GM03348 (cell line): ENCODE results near the gene CFAP299.
"Not testable (repeated sequence)": the region's sequence is repeated elsewhere in the genome, so short reads cannot be mapped to it uniquely, and the experiment has no call there.

Experiments
- DNase-seq: peaks from one replicate; pipeline ENCODE4 v3.0.0; 2012; ENCODE audit warnings: low spot score

Gene CFAP299

DNA sequence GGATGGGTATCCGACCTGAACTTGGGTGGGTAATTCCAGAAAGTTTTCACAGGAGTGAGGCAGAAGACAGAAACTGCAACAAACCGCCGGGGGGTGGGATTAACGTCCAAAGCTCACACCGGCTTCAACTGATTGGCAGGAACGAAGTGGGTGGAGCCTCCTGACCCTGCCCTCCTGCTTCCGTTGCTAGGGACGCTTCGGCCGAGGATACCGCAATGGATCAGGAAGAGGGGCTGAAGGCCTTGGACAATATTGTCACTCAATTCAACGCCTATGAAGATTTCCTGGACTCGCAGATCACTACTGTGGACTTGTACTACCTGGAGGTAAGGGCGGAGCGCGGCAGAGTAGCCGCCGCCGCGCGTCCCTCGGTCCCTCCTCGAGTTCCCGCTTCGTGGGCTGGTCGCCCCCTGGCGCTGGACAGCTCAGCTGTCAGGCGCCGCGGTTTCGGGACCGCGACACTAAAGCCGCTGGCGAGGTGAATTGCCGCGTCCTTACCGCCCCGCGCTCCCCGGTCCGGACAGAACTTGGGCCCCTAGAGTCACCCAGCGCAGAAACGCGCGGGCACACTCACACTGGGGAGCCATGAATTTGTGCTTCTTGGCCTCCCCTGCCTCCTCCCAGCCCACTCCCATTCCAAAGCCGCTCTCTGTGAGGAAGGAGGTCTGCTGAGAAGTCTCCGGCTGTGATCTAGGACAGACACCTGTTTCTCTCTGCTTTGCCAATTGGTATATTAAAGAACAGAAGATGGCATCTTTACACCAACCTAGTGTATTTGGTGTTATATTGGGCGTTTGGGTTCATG is at the start of gene CFAP299:
Gene CFAP299, plus strand, starts transcription at position 177 of the 805 bp plus-strand sequence.
- peak; percentile 95 for DNase-seq

DNA sequence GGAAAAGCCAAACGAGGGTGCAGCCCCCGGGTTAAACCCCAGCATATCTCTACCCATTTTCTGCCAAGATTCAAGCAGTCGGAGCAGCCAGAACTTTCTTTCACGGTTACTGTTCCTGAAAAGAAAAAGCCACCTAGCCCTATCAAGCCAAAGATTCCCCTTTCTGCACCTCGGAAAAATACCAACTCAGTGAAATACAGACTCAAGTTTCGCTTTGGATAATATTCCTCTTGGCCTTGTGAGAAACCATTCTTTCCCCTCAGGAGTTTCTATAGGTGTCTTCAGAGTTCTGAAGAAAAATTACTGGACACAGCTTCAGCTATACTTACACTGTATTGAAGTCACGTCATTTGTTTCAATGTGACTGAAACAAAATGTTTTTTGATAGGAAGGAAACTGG is 49.1 kb upstream of the CFAP299 start:
- DNase-seq, result no peak

- DNase-seq, result not testable (repeated sequence)
These were observed 44.9 kb upstream of the CFAP299 start for GRCh38 chr4:80290665-80291064.

- no peak for DNase-seq
These were observed 41.3 kb upstream of the CFAP299 start for GRCh38 chr4:80294206-80294605.

GRCh38 chr4:80295336-80295735 is 40.2 kb upstream of the CFAP299 start:
- DNase-seq, result no peak

- DNase-seq, result no peak
These were observed 39.7 kb upstream of the CFAP299 start for GRCh38 chr4:80295826-80296225.

DNA sequence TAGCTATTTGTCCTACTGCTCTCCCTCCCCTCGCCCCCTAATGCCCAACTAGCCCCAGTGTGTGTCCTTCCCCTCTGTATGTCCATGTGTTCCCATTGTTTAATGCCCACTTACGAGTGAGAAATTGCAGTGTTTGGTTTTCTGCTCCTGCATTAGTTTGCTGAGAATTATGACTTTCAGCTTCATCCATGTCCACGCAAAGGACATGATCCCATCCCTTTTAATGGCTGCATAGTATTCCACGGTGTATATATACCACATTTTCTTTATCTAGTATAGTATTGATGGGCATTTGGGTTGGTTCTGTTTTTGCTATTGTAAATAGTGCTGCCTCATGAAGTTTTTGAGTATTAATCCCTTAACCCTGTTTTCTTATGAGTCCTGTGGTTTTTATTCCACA is 33.6 kb upstream of the CFAP299 start:
- no peak for DNase-seq

DNA sequence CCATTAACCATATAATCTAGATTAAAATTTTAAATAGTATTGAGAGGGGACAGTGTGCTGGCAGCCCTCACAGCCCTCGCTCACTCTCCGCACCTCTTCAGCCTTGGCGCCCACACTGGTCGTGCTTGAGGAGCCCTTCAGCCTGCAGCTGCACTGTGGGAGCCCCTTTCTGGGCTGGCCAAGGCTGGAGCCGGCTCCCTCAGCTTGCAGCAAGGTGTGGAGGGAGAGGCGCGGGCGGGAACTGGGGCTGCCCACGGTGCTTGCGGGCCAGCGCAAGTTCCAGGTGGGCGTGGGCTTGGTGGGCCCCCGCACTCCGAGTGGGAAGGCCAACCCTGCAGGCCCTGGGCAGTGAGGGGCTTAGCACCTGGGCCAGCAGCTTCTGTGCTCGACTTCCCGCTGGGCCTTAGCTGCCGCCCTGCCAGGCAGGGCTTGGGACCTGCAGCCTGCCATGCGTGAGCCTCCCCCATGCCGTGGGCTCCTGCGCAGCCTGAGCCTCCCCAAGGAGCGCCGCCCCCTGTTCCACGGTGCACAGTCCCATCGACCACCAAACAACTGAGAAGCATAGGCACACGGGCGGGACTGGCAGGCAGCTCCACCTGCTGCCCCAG is 32.8 kb upstream of the CFAP299 start:
- DNase-seq, result no peak

GRCh38 chr4:80305466-80305865 is 30.1 kb upstream of the CFAP299 start:
- peak; percentile 67 for DNase-seq

DNA sequence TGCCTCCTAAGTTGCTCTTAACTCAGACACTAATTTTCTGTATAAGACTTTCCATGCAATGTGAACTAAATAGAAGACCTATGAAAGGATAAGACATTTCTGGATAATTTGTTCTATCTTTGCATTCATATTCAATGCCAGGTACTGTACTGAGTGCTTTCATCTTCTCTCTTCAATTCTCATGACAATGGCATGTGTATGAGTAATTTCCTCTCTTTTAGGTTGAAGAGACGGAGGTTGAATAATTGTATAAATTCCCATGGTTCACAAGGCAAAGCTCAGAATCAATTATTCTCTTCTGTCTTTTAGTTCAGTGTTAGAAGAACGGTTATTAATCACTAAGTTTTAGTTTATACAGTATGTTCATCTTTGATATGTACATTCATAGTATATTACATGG is 29.3 kb upstream of the CFAP299 start:
- no peak for DNase-seq

DNA sequence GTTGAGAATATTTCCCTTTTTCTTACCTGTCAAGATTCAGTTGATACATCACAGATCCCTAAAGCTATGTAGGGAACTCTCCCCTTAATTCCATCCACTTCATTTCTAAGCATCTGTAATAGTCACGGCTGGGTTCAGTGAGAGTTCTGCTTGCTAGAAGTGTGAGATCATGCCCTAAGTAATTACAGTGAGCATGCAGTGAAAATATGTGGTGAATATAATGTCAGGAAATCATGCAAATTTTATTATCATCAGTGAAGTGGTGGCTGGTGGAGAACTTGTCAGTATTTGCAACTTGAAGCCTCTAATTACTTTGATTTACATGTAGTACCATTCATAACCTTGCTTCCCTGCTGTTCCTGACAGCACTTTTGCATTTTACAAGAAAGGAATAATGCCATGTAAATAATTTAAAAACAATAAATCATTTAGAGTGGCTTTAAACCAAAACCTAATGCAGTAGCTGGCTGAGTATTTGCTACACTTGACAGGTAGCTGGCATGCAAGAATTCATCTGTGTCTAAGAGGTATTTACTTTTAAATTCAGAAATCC is 28.3 kb upstream of the CFAP299 start:
- peak; percentile 24 for DNase-seq

- DNase-seq, result peak; percentile 47
These were observed 27.6 kb upstream of the CFAP299 start for GRCh38 chr4:80307774-80308465.

- DNase-seq, result no peak
These were observed 27.1 kb upstream of the CFAP299 start for GRCh38 chr4:80308466-80308822.

DNA sequence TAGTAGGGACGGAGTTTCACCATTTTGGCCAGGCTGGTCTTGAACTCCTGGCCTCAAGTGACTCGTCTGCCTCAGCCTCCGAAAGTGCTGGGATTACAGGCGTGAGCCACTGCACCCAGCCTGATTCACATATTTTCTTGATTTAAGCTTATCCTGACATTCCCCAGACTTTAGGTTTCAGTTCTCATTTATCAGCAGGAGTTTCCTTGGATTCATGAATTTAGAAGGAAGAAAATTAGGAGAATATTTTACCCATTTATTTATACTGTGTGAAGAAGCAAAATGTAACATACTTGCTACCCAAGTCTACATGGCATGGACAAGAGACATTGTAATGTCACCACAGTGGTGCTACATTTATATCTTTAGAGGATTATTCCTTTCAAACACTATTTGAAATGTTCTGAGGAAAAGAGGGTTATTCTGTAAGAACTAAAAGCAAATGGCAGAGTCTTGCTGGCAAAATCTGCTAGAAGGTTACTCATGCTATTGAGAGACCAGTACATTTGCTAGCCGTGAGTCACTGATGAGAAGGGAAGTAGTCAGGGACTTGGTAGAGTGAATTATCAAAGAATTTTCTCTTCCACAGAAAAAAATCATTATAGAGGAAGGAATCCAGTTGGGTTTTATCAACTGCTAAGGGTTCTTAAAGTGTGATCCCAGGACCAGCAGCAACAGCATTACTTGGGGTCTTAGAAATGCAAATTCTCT is 26.1 kb upstream of the CFAP299 start:
- peak; percentile 78 for DNase-seq

DNA sequence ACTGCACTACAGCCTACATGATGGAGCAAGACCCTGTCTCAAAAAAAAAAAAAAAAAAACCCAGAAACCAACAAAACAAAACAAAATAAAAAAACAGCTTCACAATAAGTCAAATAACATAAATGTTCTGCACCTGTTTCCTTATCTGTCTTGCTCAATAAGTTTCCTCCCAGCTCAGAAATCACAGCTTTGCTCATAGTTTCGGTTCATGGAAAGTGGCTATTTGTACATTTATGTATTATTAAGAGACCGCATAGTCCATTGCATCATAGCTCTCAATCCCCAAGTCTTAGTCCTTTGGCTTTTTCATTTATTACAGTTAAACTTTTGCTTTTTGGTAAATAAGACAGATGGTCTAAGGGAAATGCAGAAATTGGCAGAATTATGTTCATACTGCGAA is 24.4 kb upstream of the CFAP299 start:
- DNase-seq, result no peak

DNA sequence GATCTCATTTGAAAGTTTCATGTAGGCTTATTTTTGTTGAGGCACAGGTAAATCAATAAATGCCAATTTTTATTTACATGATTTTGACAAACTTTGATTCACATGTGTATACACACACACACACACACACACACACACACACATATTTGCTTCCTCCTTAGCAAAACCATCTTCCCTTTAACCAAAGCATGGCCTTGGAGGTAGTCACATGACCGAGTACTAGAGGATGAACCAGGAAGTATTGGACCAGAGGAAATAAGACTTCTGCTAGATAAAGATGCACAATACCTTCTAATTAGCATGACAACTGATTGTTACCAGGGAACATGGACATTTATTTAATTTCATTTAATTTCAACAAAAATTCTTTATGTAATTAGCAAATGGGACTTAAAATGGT is 23.4 kb upstream of the CFAP299 start:
- no peak for DNase-seq

GRCh38 chr4:80313627-80314026 is 21.9 kb upstream of the CFAP299 start:
- DNase-seq, result no peak

DNA sequence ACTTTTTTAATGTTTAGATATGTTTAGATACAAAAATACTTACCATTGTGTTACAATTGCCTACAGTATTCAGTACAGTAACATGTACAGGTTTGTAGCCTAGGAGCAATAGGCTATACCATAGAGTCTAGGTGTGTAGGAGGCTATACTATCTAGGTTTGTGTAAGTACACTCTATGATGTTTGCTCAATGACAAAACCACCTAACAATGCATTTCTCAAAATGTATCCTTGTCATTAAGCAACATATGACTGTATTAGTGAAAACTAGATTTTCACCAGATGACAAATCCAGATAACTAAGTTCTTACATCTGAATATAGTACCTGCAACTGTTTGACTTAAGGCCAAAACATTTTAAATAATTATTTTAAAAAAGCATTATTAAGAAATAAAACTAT is 19.7 kb upstream of the CFAP299 start:
- DNase-seq, result not testable (repeated sequence)

DNA sequence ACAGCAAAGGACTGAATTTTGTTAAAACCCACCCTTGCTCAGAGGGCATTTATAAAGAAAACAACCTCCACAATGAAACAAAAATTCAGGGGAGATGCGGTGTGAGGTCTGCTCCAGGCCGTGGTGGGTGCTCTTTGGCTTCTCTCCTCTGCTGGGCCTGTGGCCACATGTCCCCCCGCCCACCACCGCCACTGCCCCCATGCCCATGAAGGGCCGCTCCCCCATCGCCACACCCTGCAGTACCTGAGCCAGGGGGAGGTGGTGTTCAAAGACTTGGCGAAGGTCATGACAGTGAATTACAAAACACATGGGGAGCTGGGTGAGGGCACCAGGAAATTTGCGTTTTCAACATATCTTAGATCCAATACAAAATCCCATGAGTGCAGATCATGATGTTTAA is 14.2 kb upstream of the CFAP299 start:
- no peak for DNase-seq

- DNase-seq, result no peak
These were observed 13.8 kb upstream of the CFAP299 start for GRCh38 chr4:80321776-80322175.

DNA sequence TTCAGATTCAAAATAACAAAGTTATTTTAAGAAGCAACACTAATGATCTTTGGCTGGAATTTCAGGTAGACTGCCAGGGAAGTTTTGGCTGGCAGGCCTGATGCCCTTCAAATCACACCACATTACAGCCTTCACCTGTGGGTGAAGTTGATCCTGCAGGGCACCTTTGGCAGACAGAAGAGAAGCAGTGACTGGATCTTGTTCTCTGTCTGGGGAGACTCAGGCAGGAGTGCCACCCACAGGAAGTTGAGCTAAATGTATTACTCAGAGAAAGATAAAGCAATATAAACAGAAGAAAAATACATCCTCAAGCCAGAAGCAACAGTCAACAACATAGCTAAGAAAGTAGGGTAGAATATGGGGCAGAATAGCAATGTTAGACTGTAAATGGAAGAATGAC is 12.8 kb upstream of the CFAP299 start:
- peak; percentile 58 for DNase-seq

GRCh38 chr4:80324171-80324570 is 11.4 kb upstream of the CFAP299 start:
- no peak for DNase-seq
